GM12873 (cell line): ENCODE results near the gene SLCO3A1.

ENCODE experiments used
- CTCF ChIP-seq: IDR thresholded peaks from 2 replicates; pipeline ENCODE4 v1.5.1; 2012; ENCODE audit warnings: low read depth, mild to moderate bottlenecking, moderate library complexity, low read length, control low read depth; ENCODE audit not compliant: insufficient read depth; ENCODE audit errors: missing control alignments

Gene SLCO3A1

DNA sequence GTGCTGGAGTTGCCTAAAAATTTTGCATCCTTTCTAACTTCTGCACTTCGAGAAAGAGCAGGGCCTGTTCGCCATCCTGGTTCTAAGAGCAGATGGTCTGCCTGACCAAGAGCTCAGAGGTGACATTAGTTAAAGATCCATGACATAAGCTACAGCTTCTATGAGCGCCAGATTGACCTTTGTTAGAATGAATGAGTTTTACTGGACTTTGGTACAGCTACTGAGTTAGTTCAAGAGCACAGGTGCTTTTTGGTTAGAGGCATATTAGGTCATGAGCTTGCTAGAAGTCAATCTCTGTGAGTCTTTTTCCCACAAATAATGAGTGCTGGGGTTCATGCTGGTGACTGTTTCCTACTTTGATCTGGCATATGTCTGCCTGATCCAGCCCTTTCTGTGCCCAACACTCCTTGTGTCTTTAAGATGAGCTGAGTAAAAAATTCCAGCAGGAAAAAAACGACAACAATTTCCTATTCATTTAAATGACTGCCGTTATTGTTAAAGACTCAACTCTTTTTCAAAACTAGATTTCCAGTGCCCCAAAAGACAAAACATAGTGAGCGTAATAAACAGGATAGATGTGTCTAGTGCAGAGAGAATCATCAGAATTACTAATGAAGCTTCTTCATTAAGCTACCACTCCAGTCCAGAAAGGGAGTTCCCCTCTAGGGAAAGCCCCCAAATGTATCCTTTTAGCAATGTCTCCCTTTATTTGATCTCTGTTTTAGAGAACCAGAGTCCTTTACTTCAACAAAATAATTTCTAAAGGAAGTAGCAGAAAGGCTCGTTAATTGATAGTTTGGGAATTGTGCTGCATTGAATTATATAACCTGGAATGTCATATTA lies 152.9 kb downstream of the SLCO3A1 start:
- TF ChIP-seq CTCF: no peak

- TF ChIP-seq CTCF: no peak
These were observed 155.7 kb downstream of the SLCO3A1 start for GRCh38 chr15:92009162-92009561.

GRCh38 chr15:92011611-92012367 lies 158.3 kb downstream of the SLCO3A1 start:
- no peak for TF ChIP-seq CTCF

GRCh38 chr15:92012368-92012629 lies 158.8 kb downstream of the SLCO3A1 start:
- TF ChIP-seq CTCF: no peak

- no peak for TF ChIP-seq CTCF
These were observed 159.4 kb downstream of the SLCO3A1 start for GRCh38 chr15:92012881-92013280.

- TF ChIP-seq CTCF: no peak
These were observed 160.9 kb downstream of the SLCO3A1 start for GRCh38 chr15:92014281-92015030.

- TF ChIP-seq CTCF: no peak
These were observed 164.5 kb downstream of the SLCO3A1 start for GRCh38 chr15:92017882-92018534.
